GM12892 (cell line): ENCODE measurements around the gene GNAS. TPM values are rescaled to one million over a fixed set of nuclear protein-coding genes. Genes with fewer than 3 reads are reported as not detected.

ENCODE experiments used
- DNase-seq: peaks from one replicate; pipeline ENCODE4 v3.0.0; 2011; ENCODE audit not compliant: insufficient read length
- FAIRE-seq: peaks from 2 replicates; lab custom pipeline; 2011; peaks lifted over from hg19 to GRCh38; lab: Jason Lieb, UNC
- POLR2A ChIP-seq: IDR thresholded peaks from 2 replicates; pipeline ENCODE4 v1.6.1; 2011; ENCODE audit warnings: low read depth, low read length, control low read depth
- POLR2AphosphoS5 ChIP-seq: IDR thresholded peaks from 2 replicates; pipeline ENCODE4 v1.6.1; 2011; ENCODE audit warnings: low read depth, low read length, control low read depth
- TAF1 ChIP-seq: IDR thresholded peaks from 2 replicates; pipeline ENCODE4 v1.6.1; 2011; ENCODE audit warnings: low read depth, mild to moderate bottlenecking, control low read depth, low read length, borderline replicate concordance
- polyA plus RNA-seq: library from polyadenylated mRNA; unstranded; fragments of >200 nt; gene quantifications from one replicate; pipeline ENCODE4 v1.2.1, GENCODE V29; 2012; ENCODE audit warnings: missing spikeins, inconsistent platforms; ENCODE audit not compliant: missing spikeins

The GNAS gene
- 586 TPM for polyA plus RNA-seq

DNA sequence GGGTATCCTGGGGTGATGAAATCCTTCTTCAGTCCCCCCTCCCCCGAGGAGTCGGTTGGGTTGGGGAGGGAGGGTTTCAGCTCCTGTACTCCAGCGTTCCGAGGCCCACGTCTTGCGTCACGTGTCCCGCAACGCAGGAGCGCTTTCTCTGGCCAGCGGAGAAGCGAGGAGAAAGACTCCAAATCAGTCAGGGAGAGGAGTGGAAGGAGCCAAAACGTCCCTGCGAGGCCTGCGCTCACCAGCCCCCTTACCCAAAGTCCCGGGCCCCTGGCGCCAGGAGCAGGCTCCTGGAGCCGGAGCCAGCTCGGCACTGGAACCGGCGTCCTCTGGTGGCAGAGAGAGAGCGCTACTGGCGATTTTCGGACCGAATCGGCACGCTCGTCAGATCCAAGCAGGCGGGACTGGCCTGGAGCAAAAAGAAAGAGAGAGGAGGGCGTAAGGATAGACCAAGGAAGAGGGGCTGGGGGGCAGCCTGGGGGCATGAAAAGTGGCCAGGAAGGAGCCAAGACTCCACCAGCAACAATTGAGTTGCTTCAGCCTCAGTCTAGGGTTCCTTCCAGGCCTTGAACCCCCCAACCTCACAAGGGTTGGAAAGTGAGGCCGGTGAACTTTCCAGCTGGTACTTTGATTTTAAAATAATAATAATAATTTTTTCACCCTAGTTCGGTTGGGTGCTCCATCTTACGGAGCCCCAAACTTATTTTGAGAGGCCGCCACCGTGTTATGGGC is at the start of gene GNAS:
Gene GNAS, plus strand, starts transcription at position 174 of the 729 bp plus-strand sequence.
- no peak for FAIRE-seq
- TF ChIP-seq POLR2A (no peak), TAF1 (no peak), POLR2AphosphoS5 (no peak)
- no peak for DNase-seq

DNA sequence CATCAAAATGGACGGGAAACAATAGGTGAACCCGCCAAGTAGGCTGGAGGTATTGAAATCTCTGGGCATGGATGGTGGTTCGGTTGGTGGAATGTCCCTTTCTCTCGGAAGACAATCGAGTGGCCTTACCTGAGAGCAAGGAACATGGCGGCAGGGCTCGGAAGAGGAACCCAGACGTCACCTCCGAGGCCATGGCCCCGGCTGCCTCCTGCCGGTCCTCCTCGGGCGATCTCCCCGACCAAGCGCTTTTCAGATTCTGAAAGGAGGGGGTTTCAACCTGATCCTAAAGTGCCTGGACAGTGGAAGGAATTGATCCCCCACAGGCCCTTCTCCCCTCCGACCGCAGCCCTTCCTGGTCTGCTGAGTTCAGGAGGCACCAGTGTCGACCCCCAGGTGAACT is 49.0 kb upstream of the GNAS start:
- DNase-seq (no peak), FAIRE-seq (no peak)
- no peak for TF ChIP-seq TAF1

GRCh38 chr20:58807801-58808200 is 44.7 kb upstream of the GNAS start:
- TF ChIP-seq TAF1 (no peak), POLR2A (no peak), POLR2AphosphoS5 (no peak)
- DNase-seq (no peak), FAIRE-seq (no peak)

- DNase-seq (no peak), FAIRE-seq (no peak)
Measured at GRCh38 chr20:58808271-58809046, 44.1 kb upstream of the GNAS start.

GRCh38 chr20:58810116-58810878 is 42.2 kb upstream of the GNAS start:
- TF ChIP-seq TAF1 (no peak), POLR2AphosphoS5 (no peak), POLR2A (no peak)
- DNase-seq (no peak), FAIRE-seq (no peak)

More at GRCh38 chr20:58808271-58809046, 44.1 kb upstream of the GNAS start:
- TF ChIP-seq POLR2A: no peak
- no peak for TF ChIP-seq POLR2AphosphoS5
- no peak for TF ChIP-seq TAF1

DNA sequence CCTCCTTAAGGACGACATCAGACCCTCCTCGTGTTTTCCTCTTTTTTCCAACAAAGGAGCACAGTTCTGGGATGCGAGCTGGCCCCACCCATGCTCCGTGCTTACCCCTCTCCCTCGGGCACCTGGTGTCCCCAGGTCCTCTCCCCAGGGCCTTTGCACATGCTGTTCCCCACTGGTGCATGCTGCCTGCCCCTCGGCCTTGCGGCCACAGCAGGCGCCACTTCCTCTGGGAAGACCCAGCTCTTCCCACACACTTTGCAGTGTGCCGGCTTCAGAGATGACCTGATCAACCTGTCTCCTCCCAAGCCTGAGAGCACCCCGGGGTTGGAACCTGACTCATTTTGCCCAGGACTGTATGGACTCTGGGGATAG is 41.7 kb upstream of the GNAS start:
- no peak for DNase-seq
- TF ChIP-seq POLR2AphosphoS5: no peak
- TF ChIP-seq TAF1: no peak
- TF ChIP-seq POLR2A: no peak
- FAIRE-seq: no peak

- no peak for FAIRE-seq
- TF ChIP-seq POLR2A (no peak), POLR2AphosphoS5 (no peak), TAF1 (no peak)
Measured at GRCh38 chr20:58811334-58811733, 41.2 kb upstream of the GNAS start.

GRCh38 chr20:58813369-58813768 is 39.1 kb upstream of the GNAS start:
- FAIRE-seq (no peak), DNase-seq (no peak)
- TF ChIP-seq POLR2A (no peak), TAF1 (no peak), POLR2AphosphoS5 (no peak)

More at GRCh38 chr20:58811334-58811733, 41.2 kb upstream of the GNAS start:
- no peak for DNase-seq

GRCh38 chr20:58815448-58815847 is 37.1 kb upstream of the GNAS start:
- DNase-seq (no peak), FAIRE-seq (no peak)

DNA sequence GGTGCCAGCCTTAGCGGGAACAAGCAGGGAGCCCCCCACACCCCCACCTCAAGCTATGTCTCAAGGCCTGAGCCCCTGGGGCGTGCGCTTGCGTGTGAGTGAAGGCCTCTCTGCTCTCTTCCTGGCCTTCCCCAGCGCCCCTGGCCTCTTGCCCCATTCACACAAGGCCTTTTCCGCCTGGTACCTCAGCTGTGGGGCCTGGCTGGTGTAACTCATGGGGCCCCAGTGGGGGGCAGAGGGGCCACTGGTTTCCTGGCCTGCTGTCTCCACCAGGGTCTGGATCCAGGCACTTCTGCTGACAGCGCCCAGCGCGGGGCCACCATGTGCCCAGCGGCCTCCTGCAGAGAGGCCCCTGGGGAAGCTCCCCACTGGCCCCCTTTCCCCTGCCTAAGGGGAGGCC is 36.5 kb upstream of the GNAS start:
- DNase-seq (no peak), FAIRE-seq (no peak)
- TF ChIP-seq POLR2AphosphoS5 (no peak), POLR2A (no peak), TAF1 (no peak)

More at GRCh38 chr20:58815448-58815847, 37.1 kb upstream of the GNAS start:
- no peak for TF ChIP-seq POLR2AphosphoS5
- TF ChIP-seq TAF1: no peak
- TF ChIP-seq POLR2A: no peak
